COLO668 (cell line): ENCODE measurements around the gene NAT8L.
"Not testable (repeated sequence)": the region's sequence is repeated elsewhere in the genome, so short reads cannot be mapped to it uniquely, and the experiment has no call there.

Experiments used
- DNase-seq: peaks from one replicate; lab custom pipeline; 2025; ENCODE audit not compliant: unreplicated experiment; lab: John Stamatoyannopoulos, UW

NAT8L gene

GRCh38 chr4:2059046-2059725 lies at the start of gene NAT8L:
NAT8L (plus strand) TSS chr4:2059327; CDS start chr4:2059512, 185 bp downstream.
- peak; percentile 40 for DNase-seq

- DNase-seq: peak; percentile 75
These were observed 49.4 kb upstream of the NAT8L start for GRCh38 chr4:2009651-2010233.

GRCh38 chr4:2011583-2011982 lies 47.5 kb upstream of the NAT8L start:
- no peak for DNase-seq

- no peak for DNase-seq
These were observed 44.1 kb upstream of the NAT8L start for GRCh38 chr4:2015008-2015407.

GRCh38 chr4:2021358-2022018 lies 37.6 kb upstream of the NAT8L start:
- DNase-seq: not testable (repeated sequence)

GRCh38 chr4:2024683-2025082 lies 34.4 kb upstream of the NAT8L start:
- no peak for DNase-seq

- no peak for DNase-seq
These were observed 33.3 kb upstream of the NAT8L start for GRCh38 chr4:2025817-2026216.

- DNase-seq: not testable (repeated sequence)
These were observed 32.0 kb upstream of the NAT8L start for GRCh38 chr4:2027120-2027519.

GRCh38 chr4:2031161-2031560 lies 28.0 kb upstream of the NAT8L start:
- not testable (repeated sequence) for DNase-seq

GRCh38 chr4:2036327-2036726 lies 22.8 kb upstream of the NAT8L start:
- DNase-seq: no peak

- no peak for DNase-seq
These were observed 22.3 kb upstream of the NAT8L start for GRCh38 chr4:2036866-2037265.

GRCh38 chr4:2040391-2041238 lies 18.5 kb upstream of the NAT8L start:
- DNase-seq: no peak

GRCh38 chr4:2041239-2042130 lies 17.6 kb upstream of the NAT8L start:
- DNase-seq: peak; percentile 55

- DNase-seq: peak; percentile 35
These were observed 16.8 kb upstream of the NAT8L start for GRCh38 chr4:2042204-2042946.

- no peak for DNase-seq
These were observed 16.2 kb upstream of the NAT8L start for GRCh38 chr4:2042947-2043395.

GRCh38 chr4:2043396-2044118 lies 15.6 kb upstream of the NAT8L start:
- DNase-seq: no peak

GRCh38 chr4:2044119-2044485 lies 15.0 kb upstream of the NAT8L start:
- DNase-seq: no peak

GRCh38 chr4:2044542-2045517 lies 14.3 kb upstream of the NAT8L start:
- no peak for DNase-seq
